ENCODE data around the gene CC2D1B.

Gene CC2D1B

GRCh38 chr1:52365071-52365745, 797 bp downstream of the CC2D1B start:
- DNase-seq = peak in 5 of 10 donors; percentile 19 to 90 (median 51)
- intact Hi-C loops (cut with DNase I) = loop anchor here (5.0 to 10.0 kb wide), 2 partner anchors 223 to 330 kb away; partner anchors contain the start of genes COA7 and ZFYVE9

GRCh38 chr1:52364235-52364839, 1.7 kb downstream of the CC2D1B start:
- DNase-seq = no peak
- intact Hi-C loops (cut with DNase I) = loop anchor here (10.0 kb wide), 1 partner anchor 330 kb away; the partner anchor contains the start of gene COA7

GRCh38 chr1:52360595-52360968, 5.4 kb downstream of the CC2D1B start:
- intact Hi-C loops (cut with DNase I) = loop anchor here (10.0 kb wide), 1 partner anchor 334 kb away; the partner anchor contains the start of gene COA7
- no peak for DNase-seq

DNA sequence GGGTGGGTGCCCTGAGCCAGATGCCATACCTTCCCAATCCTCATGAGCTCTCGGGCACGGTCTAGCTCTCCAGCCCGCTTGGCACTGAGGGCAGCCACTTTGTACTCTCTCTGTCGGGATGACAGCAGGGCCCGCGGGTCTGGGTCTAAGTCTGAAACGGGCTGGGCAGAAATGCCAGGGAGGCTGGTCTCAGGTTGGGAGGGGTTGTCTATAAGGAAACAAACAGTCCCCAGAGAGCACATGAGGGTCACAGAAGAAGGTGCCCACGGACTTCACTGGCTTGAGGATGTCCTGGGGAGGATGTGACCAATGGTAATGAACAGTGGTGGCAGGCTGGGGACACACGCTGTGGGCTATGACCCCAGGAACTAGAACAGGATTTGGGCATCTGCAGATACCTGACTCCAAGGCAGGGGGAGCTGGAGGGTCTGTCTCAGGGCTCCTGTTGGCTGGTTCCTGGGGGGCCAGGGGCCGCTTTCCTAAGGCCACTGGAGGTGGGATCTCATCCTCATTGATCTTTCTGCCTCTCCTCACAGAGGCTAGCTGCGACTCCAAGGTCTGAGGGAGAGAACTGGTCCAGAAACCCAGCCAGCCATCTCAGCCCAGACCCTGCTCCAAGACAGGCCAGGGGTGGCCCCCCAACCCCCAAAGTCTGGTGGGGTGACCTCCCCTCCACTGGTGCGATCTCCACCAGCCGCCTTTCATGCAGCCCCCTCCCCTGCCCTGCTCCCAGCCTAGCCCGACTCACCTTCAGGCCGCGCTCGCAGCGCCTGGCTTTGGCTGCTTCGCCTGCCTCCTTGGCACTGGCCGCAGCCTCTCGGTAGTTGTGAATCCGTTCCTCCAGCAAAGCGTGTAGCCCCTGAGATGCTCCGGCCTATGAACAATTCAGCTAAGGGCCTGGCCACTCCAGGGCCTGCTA, 6.1 kb downstream of the CC2D1B start:
- intact Hi-C loops (cut with DNase I) = loop anchor here (10.0 kb wide), 1 partner anchor 335 kb away; the partner anchor contains the start of gene COA7
- DNase-seq = peak in 1 of 10 donors; percentile 71

- intact Hi-C loops (cut with DNase I) = no loop called here
- peak in 1 of 10 donors; percentile 73 for DNase-seq
These were observed 7.0 kb downstream of the CC2D1B start for GRCh38 chr1:52358851-52359497.

DNA sequence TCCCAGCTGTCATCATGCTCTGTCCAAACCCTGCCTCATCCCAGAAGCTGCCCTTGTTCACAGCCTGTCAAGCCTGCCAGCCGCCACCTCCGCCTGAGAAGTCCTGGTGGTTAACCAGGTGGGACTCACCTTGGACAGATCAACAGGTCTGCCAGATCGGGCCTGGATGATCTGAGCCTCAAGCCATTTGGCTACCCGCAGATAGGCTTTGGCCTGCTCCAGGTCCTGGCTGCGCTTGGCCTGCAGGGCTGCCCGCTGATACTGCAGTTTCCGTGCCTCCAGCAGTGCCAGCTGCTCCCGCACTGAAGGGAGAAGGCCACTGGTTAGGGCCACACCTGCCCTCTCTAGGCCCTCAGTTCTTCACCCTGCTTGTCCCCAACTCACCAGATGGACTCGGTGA, 8.6 kb downstream of the CC2D1B start:
- intact Hi-C loops (cut with DNase I) = no loop called here
- peak in 1 of 10 donors; percentile 67 for DNase-seq

GRCh38 chr1:52356818-52357355, 9.1 kb downstream of the CC2D1B start:
- peak in 1 of 10 donors; percentile 55 for DNase-seq
- intact Hi-C loops (cut with DNase I) = no loop called here

GRCh38 chr1:52355847-52356505, 10.0 kb downstream of the CC2D1B start:
- peak in 1 of 10 donors; percentile 74 for DNase-seq
- intact Hi-C loops (cut with DNase I) = no loop called here

- intact Hi-C loops (cut with DNase I) = no loop called here
- DNase-seq = peak in 1 of 10 donors; percentile 25
These were observed 10.6 kb downstream of the CC2D1B start for GRCh38 chr1:52355436-52355835.

- peak in 1 of 10 donors; percentile 45 for DNase-seq
- intact Hi-C loops (cut with DNase I) = no loop called here
These were observed 13.3 kb downstream of the CC2D1B start for GRCh38 chr1:52352690-52353089.

DNA sequence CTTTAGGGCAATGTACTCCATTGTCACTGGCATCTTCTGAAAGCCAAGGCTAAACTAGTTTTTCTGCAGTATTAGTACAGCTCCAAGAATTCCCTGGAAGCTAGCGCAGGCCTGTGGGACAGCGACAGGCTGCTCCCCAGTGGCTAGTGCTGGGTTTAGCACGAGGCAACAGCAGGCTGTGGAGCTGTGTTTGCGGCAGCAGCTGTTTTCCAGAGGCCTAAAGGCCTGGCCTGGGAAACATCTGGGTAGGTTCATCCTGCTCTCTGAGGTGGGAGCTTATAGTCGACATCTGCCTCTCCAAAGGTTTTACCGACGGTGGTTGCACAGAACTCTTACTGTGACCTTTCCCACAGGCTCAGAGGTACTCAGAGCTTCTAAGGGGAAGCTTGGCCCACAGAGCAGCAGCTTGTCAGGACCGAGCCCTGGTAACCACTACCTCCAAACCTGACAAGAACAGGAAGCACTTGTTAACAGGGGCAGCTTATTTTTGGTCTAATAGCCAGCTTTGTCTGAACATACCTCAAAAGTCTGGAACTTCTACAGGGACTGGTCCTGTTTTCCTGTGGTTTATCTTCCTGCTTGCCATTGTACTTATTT, 17.2 kb downstream of the CC2D1B start:
- DNase-seq = peak in 9 of 10 donors; percentile 38 to 94 (median 63)
- intact Hi-C loops (cut with DNase I) = no loop called here

DNA sequence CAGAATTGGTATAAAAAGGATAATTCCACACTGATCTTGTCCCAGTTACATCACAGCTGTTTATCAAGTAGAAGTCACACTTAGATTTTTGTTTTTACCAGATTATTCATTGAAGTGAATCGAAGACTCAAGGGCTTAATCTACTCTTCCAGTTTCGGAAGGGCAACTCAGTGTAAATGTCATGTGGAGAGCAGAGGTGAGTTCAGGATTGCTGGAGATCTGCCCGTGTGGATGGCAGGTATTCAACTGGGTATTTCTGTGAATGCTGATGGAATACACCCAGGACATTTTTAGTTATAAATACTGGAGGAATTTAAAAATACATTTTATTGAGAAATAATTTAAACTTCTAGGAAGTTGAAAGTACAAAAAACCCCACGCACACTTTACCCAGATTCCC, 19.4 kb downstream of the CC2D1B start:
- intact Hi-C loops (cut with DNase I) = no loop called here
- DNase-seq = no peak

DNA sequence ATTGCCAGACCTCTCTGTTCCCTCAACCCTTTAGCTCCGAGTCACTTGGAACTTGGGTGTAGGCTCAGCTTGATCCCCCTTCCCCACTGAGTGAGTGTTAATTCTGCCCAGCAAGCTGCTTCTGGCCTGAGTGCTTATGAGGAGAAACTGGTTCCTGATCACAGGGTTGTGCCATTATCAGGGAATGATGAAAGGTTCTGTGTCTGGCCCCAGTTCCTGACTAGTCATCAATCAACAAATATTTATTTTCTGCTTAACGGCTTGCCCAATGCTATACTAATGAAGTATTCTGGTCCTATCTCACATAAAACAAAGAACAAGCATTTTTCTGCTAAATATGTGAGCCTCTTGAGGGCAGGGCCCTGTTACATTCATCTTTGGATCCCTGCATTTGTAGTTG, 20.8 kb downstream of the CC2D1B start:
- intact Hi-C loops (cut with DNase I) = no loop called here
- no peak for DNase-seq

DNA sequence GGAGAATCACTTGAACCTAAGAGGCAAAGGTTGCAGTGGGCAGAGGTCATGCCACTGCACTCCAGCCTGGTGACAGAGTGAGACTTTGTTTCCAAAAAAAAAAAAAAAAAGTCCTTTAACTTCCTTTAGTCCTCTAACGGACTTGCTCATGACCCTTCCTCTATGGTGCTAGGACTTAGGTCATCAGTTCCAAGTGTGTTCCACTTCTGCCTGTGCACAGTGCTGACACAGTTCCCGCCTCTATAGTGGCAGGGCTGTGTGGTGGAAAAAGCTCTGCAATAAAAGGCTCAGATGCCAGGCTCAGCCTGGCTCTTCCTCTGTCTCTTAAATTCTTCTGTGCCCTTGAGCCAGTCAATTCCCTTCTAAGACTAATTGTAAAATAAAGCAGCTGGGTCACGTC, 22.0 kb downstream of the CC2D1B start:
- intact Hi-C loops (cut with DNase I) = no loop called here
- no peak for DNase-seq

DNA sequence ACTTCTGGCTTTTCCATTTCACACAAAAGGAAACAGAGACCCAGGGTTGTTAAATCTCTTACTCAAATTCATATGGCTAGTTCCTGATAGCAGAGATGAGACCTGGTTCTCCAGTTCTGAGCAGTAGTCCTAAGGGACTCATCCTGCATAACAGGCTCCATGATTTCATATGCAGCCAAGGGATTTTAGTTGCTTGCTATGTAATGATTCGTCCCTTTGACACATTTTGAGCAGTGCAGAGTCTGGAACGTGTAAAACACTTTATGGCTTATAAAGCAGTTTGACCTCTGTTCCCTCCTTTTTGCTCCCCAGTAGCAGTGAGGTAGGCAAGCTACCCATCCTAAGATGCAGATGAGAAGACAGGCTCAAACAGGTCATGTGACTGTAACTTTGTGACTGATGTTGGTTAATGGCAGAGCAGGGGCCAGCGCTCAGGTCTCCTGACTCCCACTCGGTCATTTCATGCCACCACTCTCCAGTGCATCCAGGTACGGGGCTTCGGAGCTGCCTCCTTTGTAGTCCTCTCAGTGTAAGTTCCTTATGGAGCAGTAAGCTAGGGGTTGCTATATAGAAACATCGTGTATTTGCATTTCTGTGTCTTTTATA, 24.2 kb downstream of the CC2D1B start:
- intact Hi-C loops (cut with DNase I) = no loop called here
- DNase-seq = no peak

- intact Hi-C loops (cut with DNase I) = no loop called here
- no peak for DNase-seq
These were observed 28.6 kb downstream of the CC2D1B start for GRCh38 chr1:52337439-52337838.

DNA sequence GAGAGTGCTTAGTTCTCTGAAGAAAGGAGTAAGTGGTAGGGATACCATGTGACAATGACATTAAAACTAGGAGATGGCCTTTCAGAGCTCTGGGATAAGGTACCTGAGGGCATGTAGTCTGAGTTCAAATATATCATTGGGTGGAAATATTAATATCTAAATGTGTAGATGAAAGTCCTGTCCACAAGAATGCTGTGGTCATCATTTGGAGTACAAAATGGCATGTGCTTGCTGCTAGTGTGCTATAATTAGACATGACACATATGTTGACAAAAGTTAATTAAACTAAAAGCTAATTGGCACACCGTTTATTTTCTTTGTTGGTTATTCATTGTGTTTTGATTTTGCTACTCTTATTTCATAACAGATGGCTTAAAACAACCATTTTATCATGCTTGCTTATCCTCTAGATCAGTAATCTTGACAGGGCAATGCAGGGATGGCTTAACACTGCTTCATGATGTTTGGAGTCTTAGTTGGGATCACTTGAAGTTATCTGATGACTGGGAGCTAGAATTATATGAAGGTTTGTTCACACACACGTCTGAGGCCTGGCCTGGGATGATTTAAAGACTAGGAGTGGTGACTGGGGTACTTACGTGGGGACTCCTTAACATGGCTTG, 31.0 kb downstream of the CC2D1B start:
- no peak for DNase-seq
- intact Hi-C loops (cut with DNase I) = no loop called here

DNA sequence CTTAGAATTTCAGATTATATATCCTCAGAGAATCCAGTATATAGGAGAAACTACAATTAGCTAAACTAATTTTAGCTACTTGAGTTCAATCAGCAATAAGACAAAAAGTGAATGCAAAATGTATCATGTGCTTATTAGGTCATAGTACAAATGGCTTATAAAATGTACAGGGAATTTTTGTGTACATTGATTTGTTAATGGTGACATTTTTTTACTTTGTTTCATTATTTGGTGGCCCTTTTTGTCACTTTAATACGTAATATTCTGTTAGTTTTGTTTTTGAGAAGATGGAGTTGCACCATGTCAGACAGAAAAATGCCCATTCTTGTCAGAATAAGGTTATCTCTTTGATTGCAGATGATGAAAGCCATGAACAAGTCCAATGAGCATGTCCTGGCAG, 33.6 kb downstream of the CC2D1B start:
- intact Hi-C loops (cut with DNase I) = no loop called here
- no peak for DNase-seq

Data from posterior cingulate gyrus (tissue), 11 donors.